ENCODE measurements around the gene MPIG6B.
"Not testable (repeated sequence)": the region's sequence is repeated elsewhere in the genome, so short reads cannot be mapped to it uniquely, and the experiment has no call there.

MPIG6B gene

DNA sequence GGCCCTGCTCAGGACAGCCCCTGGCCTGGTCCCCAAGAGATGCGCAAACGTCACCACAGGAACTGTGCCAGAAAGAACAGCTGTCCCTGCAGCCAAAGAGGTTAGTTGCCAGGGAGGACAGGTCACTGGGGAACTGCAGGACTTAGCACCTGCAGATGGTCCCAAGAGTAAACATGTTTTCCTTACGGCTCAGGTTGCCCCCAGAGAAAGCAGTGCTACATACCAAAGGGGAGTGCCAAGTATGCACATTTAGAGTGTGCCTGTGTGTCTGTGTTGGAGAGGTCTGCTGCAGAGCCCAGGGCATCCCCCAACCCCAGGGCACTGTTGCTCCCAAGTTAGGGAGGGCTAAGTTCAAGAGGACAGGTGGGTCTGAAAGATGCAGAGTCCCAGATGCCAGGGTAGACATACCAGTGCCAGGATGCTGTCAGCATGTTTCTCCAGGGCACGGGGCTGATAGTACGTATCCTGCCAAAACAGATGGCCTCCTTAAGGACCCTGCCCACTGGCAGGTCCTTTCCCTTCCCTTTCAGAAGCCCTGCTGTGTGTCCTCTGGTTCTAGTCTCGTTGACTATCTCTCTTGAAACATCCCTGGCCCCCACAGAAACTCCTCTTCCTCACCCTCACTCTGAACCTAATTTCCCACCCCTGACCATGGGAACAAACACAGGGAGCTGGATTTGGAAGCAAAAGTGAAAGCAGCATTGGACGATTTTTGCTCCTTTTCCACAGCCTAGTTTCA lies 21.3 kb upstream of the MPIG6B start:
- DNase-seq: no peak

DNA sequence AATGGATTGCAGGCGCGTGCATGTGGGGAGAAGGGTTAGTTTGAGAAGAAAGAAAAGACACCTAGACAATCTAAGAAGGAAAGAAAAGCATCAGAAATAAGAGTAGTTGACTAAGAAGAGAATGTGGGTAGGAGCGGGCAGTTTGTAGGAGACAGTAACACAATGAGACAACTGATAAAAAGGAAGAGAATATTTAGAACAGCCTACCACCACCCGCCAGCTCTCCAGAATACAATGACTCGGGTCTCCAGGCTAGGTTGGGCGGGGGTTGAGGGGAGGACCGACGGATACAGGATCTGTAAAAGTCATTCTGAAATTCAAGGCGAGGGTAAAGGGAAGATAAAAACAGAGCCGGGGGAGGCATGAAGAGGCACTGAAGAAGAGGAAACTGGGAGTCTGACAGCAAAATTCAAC lies 20.8 kb upstream of the MPIG6B start:
- DNase-seq: no peak

DNA sequence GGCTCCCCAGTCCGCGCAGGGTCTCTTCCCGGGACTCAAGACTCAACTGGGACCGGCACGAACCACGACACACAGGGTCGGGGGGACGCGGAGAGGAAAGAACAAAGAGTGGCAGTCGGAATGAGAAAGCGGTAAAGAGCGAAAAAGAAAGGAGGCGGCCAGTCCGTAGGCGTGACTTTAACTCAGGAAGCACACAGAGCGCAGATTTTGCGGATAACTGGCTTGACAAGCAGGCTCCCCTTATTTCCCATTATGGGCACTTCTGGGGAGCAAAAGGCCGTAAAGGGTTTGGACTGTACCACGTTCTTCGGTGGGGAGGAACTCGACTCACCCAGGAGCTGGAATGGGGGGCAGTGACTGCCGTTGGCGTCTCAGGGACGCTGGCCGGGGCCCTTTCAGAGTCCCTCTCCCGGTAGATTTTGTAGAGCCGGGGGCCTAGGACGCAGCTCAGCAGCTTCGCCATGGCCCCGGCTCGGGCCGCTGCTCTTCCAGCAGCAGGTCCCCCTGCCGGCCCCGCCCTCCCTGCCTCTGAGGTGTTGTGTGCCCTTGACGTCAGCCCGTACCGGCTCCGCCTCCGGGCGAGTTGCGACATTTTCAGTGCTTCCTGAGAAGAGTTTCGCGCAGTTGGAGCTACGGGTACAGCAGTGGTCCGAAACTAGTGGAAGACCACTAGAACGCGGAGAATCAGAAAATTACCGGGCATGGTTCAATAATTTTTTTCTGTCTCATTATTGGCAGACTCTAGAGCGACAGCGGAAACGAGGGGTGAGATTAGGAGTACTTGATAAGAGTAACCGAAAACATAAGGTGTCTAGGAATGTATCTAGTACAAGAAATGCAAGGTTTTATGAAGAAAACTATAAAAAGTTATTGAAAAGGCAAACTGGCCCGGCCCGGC lies 20.1 kb upstream of the MPIG6B start, which contains the start of gene ABHD16A:
Gene ABHD16A (minus strand): TSS at position 506 of the 898 bp plus-strand sequence. CDS start 43 bp downstream, at position 463.
- DNase-seq: peak; percentile 98

DNA sequence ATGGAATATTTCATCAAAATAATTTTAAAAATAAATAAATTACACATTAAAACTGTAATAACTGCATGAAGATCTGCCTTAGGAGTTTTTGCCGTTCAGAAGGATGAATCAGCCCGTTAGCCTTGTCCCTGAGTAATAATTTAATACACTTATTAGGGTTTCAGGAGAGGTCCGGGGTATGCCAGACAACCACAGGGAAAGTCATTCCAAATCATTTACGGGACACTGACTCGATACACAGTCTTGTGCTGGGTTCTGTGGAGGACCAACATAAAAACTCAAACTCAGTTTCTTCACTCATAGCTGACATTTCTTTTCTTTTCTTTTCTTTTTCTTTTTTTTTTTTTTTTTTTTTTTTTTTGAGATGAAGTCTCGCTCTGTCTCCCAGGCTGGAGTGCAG lies 17.2 kb upstream of the MPIG6B start:
- DNase-seq: no peak

GRCh38 chr6:31706599-31706998 lies 16.6 kb upstream of the MPIG6B start, which contains the start of gene LY6G6F:
TSS of gene LY6G6F (plus strand) at chr6:31706866. CDS start at chr6:31706907, 41 bp downstream.
- no peak for DNase-seq

- no peak for DNase-seq
Observed at GRCh38 chr6:31707701-31708100, 15.5 kb upstream of the MPIG6B start.

- DNase-seq: no peak
Observed at GRCh38 chr6:31708224-31708623, 14.9 kb upstream of the MPIG6B start.

GRCh38 chr6:31709157-31709556 lies 14.0 kb upstream of the MPIG6B start:
- not testable (repeated sequence) for DNase-seq

DNA sequence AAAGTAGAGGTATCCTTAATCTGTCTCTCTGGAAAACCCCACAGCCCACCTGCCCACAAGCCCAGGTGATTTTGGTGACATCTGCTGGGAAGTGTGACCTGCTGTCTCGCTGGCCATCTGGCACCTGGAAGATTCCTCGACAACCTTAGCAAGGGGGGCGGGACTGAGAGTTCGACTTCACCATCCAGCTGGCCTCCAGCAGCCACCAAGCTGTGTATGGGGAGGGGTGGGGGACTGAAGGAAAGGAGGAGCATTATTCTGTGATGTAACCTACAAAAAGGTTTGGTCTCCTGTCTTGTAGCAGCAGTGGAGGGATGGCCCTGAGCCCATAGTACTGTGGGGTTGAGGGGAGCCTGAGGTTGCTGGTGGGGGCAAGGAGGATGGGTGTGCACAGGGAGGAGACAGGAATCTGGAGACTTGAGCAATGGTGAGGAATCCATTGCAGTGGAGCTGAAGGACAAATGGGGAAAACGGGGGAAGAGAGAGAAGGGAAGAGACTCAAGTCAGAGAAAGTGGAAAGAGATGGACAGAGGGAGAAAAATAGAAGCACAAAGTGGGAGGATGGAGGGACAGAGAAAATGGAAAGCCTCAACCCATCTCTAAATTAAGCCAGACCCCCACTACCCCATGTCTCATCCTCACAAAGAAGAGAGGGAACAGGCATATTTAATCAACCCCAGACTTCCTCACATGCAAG lies 12.5 kb upstream of the MPIG6B start:
- no peak for DNase-seq

DNA sequence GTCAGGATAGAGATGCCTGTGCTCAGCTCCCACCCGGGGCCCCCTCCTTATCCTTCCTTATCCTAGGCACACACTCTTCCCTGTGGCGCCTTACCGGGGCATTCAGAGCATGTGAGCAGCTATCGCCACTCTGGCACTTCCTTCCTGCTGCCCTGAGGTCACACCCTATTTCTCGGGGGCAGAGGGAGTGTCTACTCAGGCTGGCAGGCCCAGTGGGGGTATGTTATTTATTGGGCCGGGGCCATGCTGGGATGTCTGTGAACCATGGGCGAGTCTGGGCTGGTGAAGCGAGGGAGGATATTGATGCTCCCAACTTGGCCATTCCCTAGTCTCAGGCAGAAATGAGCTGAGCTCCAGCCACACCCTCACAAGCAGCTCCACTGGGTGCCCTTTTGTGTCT lies 11.9 kb upstream of the MPIG6B start:
- no peak for DNase-seq

DNA sequence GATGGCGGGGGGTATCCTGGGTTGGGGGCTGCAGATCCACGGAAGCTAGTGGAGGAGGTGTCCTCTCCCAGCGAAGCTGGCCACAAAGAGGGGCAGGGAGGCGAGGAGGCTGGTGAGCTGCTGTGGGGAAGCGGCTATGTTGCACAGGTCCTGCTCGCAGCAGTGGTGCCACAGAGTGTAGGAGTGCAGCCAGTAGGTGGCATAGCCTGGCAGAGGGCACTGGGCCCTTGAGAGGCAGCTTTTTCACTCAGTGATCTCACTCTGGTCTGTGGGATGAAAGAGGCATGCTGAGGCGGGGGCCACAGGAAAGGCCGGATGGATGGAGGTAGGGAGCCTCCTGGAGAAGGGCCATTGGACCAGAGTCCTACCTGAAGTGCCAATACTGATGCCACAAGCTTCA lies 10.9 kb upstream of the MPIG6B start:
- no peak for DNase-seq

DNA sequence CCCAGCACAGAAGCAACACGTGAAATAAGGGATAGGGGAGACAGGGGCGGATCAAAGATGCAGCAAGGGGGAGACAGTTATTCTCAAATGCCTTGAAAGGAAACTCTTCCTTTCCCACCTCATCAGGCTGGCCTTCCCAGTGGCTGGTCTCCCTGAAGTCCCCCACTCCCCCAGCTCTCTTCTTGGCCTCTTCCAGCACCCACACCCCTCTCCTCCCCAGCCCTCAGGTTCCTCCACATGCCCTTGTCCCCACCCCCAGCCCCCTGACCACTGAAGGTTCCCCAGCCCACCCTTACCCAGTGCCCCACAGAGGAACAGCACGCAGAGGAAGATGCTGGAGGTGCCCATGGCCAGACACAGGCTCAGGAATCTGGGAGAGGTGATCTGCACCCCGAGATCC lies 9.7 kb upstream of the MPIG6B start:
- no peak for DNase-seq

GRCh38 chr6:31713991-31714684 lies 9.0 kb upstream of the MPIG6B start:
- no peak for DNase-seq

DNA sequence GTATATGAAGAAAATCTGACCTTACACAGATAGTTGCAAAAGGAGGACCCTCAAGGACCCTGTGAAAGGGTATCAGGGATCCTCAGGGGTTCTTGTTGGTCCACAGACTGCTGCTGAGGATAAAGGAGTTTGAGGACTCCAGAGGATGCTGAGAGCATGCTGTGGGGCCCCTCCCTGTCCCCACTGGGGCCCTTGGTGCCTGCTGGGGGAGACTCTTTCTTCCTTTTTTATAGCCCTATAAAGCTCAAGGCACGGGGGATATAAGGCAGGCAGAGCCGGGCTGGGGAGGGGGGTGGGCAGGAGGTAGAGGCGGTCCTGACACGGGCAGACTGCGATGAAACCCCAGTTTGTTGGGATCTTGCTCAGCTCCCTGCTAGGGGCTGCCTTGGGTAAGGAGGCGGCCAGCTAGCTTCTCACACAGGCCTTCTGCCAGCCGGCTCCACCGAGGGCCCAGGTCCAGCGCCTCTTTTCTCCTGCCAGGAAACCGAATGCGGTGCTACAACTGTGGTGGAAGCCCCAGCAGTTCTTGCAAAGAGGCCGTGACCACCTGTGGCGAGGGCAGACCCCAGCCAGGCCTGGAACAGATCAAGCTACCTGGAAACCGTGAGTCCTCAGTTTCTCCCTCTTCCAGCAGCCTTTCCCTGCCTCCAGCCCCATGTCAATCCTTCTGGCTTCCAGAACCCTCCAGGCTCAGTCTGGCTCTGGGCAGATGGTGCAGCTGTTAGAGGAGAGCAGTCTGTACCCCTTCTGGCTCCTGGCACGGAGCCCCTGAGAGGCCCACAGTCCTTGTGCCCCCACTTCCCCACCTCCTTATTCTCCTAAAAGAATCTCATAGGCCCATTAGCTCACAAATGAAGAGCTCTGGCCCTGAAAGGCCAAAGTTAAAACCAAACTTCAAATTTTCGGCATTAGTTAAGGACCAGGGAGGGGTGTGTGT lies 7.9 kb upstream of the MPIG6B start, which contains the start of gene LY6G6D:
Gene LY6G6D (plus strand): TSS at position 327 of the 937 bp plus-strand sequence. CDS start 8 bp downstream, at position 335.
- DNase-seq: no peak

GRCh38 chr6:31717499-31718222 lies 5.5 kb upstream of the MPIG6B start:
- no peak for DNase-seq

GRCh38 chr6:31718265-31718664 lies 4.9 kb upstream of the MPIG6B start:
- DNase-seq: no peak

GRCh38 chr6:31719001-31719400 lies 4.2 kb upstream of the MPIG6B start:
- DNase-seq: no peak

DNA sequence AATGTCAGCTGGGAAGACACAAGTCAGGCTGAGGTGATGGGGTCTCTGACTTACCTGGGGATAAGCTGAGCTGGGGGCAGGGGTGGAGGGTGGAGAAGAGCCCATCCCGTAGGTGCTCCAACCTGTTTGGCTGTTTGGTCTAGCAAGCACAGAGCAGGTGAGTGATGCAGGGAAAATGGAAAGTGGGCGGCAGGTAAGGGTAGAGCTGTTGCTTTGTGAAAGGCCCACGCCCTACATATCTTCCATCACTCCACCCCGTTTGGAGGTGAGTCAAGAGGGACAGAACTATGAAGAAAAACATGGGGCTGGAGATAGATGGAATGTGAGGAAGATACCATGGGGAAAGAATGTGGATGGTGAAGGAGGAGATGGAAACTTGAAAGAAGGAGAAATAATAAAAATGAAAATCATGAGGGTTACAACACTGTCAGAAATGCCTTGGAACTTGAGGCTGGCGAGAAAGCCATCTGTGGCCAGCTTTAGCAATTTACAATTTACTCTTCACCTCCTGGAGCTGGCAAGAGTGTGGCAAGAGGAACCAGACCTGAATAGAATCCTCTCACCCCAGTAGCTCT lies 2.9 kb upstream of the MPIG6B start:
- DNase-seq: no peak

DNA sequence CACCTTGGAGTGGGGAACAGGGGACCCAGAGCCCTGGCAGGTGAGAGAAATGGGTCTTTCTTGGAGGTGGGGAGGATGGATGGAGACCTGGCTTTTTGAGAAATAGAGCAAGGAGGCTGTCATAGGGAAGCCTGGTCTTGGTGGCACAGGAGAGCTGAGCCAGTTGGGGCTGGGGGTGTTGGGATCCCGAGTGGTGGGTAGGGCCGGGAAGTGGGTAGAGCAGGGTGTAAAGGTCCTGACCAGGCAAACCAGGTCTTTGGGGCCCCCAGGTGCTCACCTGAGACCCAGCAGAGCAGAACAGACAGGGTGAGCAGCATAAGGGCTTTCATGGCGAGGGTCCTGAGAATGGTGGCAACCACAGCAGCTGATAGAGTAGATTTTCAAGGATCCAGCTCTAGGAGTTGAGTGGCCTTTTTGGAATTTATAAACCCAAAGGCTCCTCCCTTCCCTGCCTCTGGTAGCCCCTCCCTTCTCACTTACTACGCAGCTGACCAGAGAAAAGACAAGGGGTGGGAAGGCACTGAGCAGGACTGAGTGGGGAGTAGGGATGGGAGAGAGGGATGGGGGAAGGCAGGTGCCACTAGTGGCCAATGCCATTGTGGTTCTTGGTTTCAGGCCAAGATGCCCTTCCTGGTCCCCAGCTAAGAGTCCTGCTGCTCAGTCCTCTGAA lies 1.7 kb upstream of the MPIG6B start, which contains the start of gene LY6G6C:
Gene LY6G6C (minus strand): TSS at position 396 of the 670 bp plus-strand sequence. CDS start 67 bp downstream, at position 329.
- no peak for DNase-seq

Measured in activated CD8-positive, alpha-beta memory T cell treated with anti-CD3 and anti-CD28 coated beads for 24 hours (primary cell).